HG02678 (cell line): ENCODE data around the gene TMPRSS5.

Experiments
- ATAC-seq: cut with Tn5 transposase; IDR thresholded peaks from one replicate; pipeline ENCODE4 v1.9.1; 2021; ENCODE audit warnings: mild to moderate bottlenecking, moderate library complexity; ENCODE audit not compliant: unreplicated experiment

The TMPRSS5 gene

DNA sequence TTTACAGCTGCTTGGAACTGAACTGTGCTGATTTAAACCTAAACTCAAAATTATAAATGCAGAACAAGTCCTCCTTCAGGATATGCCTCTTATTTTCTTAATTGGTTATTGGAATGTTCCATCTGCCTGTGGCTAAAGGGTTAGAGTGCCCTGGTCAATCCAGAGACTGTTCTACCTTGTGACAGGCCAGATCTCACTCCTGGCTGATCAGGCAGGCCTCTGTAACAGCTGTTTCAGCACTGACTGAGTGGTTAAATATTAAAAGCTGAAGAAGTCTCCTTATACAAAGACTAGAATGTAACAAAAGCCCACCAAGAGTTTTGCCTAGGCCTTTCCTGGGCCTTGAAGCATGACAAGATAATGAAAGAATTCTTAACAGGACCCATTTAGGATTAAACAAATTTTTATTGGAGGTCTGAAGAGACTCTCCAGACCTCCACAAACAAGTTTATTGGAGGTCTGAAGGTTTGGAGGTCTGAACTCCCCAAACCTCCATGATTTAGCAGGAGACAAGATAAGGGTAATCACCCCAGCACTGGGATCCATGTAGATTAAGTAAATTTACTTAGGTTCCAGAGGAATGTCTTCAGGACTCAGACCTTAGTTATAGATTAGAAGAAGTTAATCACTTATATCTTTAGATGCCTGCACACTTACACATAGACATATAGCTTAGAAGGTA lies 35.8 kb downstream of the TMPRSS5 start:
- peak; percentile 42 for ATAC-seq

- ATAC-seq: no peak
Measured at GRCh38 chr11:113668255-113668654, 37.9 kb downstream of the TMPRSS5 start.

DNA sequence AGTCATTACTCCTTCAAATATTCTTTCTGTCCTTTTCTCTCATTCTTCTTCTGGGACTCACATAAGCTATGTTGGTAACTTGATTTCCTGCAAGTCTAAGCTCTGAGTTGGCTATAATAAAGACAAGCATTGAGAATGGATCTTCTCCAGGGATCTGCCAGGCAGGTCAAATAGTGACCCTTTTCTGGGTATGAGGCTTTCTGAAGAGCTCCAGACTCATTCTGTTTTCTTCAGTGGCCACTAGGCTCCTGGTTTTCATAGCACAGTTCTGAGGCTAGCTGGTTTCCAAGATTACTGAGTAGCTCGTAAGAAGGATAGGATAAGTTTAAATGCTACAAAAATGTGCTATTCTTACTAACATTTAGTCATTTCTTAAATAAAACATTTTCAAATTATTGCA lies 38.3 kb downstream of the TMPRSS5 start:
- ATAC-seq: no peak

DNA sequence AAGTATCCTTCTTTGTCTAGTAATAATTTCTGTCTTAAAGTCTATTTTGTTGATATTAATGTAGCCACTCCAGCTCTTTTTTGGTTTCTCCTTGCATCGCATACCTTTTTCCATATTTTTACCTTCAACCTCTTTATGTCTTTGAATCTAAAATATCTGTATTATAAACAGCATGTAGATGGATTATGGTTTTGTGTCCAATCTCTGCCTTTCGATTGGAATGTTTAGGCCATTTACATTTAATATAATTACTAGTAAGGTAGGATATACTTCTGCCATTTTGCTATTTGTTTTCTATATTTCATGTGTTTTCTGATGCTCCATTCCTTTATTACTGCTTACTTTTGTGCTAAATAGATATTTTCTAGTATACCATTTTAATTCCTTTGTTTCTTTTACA lies 39.5 kb downstream of the TMPRSS5 start:
- no peak for ATAC-seq

GRCh38 chr11:113664981-113665710 lies 41.0 kb downstream of the TMPRSS5 start:
- ATAC-seq: no peak

GRCh38 chr11:113664069-113664980 lies 41.8 kb downstream of the TMPRSS5 start:
- ATAC-seq: no peak

- ATAC-seq: no peak
Measured at GRCh38 chr11:113663567-113663966, 42.5 kb downstream of the TMPRSS5 start.

GRCh38 chr11:113655771-113656170 lies 50.3 kb downstream of the TMPRSS5 start:
- no peak for ATAC-seq

GRCh38 chr11:113651023-113651422 lies 55.1 kb downstream of the TMPRSS5 start:
- no peak for ATAC-seq

DNA sequence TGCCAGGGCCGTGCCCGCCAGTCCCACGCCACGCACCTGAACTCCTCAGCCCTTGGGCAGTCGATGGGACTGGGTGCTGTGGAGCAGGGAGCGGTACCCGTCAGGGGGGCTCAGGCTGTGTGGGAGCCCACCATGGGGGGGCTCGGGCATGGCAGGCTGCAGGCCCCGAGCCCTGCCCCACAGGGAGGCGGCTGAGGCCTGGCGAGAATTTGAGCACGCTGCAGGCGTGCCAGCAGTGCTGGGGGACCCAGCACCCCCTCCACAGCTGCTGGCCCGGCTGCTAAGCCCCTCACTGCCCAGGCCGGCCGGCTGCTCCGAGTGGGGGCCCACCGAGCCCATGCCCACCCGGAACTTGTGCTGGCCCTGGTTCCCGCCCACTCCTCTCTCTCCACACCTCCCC lies 56.8 kb downstream of the TMPRSS5 start:
- no peak for ATAC-seq

DNA sequence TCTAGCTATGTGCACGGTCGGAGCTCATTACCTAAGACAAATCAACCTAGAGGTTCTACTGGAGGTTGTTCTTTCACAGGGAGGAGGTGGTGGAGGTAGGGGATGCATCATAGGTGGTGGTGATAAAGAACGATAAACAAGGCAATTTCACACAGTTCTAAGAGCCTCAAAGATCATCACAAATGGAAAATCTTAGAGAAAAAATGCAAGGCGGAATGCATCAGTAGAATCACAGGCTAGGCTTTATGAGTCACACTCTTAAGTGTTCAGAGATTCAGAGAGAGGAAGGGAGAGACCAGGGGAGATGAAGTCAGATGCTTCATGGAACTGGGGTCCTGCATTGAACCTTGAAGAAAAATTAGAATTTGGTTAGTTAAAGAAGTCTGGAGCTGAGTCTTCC lies 58.3 kb downstream of the TMPRSS5 start:
- no peak for ATAC-seq

GRCh38 chr11:113647108-113647507 lies 59.0 kb downstream of the TMPRSS5 start:
- no peak for ATAC-seq

GRCh38 chr11:113645593-113646349 lies 60.3 kb downstream of the TMPRSS5 start:
- no peak for ATAC-seq

DNA sequence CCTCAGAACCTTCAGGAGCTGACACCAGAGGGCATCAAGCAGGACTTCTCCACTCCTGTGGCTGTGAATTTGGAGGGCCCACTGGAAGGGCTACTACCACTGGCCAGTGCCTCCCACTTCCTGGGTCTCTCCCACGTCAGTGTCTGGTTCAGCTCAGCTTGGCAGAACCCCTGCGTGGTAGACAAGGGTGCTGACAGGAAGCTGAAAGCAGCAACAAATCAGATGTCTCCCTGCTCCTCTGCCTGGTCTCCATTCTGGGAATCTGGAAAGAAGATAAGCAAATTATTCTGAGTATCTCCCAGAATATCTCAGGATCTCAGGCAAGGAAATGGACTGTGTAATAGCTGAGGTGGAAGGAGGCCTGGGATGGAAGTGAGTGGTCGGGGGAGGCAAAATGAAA lies 61.5 kb downstream of the TMPRSS5 start:
- no peak for ATAC-seq

DNA sequence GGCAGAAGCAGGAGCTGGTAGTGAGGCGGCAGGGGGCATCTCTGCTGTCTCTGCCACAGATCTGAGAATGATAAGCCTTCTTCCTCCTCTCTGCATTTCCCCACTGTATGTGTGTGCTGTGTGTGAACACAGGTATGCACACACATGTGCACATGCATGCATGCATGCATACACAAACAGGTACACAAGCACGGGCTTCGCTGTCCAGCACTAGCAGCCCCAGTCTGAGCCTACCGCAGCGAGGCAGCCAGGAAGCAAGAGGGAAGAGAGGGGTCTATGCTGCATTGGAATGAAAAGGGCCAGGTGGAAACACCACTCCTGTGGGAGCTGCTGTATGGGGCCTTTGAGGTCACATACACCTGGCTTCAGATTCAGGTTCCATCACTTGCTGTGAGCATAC lies 62.4 kb downstream of the TMPRSS5 start:
- no peak for ATAC-seq

DNA sequence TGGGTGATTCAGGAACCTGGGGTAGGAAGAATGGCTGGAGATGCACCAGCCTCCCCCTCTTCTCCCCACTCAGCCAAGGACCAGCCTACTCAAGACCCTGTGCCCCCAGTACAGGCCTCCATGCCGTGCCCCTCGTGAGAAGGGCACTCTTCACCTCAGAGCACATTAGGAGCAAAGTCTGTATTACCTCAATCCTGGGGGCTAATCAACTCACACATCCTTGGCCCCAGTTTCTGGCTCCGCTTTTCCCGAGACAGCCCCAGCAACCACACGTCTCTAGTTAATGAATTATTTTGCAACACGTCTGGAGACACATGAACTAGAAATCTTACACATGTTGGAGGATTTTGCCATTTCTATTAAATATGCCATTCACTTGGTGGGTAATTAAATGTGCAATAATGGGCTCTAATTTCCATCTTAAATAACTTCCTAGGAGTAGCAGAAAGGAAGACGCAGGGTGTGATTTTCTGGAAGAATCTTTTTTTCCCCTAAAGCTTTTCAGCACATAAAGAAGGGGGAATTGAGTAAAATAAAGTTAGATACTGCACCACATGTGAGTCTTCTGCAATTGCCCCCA lies 63.0 kb downstream of the TMPRSS5 start:
- ATAC-seq: no peak

DNA sequence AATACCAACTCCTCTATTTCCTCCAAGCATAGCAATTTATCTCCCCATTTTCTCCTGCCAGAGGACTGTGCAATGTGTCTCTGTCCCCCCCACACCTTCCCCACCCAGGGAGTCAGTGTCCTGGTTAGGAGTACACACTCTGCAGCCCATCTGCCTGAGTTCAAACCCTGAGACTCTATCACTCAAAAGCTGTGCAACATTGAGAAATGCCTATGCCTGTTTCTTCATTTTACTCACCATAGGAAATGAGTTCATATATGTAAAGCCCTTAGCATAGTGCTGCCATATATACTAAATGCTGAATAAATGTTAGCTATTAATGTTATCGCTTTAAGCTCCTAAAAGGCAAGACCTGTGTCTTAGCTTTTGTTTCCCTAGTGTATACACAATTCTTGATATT lies 64.0 kb downstream of the TMPRSS5 start:
- ATAC-seq: no peak

DNA sequence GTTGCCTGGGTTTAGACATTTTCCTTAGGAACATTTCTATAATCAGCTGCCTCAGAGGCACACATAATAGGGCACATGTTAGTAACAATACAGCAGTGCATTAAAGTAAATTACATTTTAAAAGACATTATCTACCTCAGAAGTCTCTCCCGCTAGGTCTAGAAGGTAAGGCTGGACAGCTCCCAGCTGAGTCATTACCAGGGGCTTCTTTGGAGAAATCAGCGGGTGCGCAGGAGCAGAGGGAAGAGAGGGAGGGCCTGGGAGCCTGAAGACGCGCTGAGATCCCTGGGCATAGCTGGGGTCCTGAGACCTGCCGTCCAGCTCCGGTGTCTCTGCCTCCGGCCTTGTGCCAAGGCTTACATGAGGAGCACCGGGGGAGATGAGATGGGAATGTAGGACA lies 67.7 kb downstream of the TMPRSS5 start:
- no peak for ATAC-seq

DNA sequence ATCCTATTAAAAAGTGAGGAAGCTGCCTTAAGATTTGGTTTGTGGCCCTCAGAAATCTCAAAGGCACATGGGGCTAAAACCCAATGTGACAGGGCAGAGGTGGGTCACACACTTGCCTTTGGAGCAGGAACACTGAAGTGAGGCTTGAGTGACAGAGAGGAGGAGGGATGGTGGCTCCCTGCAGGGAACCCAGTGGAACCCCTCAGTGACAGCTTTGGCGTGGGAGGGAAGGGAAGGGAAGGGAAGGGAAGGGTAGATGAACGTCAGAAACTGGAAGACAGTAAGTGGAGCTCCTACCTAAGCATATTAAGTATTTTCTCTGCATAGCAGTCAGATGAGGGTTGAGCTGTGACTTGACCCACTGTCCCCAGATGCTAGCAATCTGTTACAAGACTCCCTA lies 68.5 kb downstream of the TMPRSS5 start:
- no peak for ATAC-seq
